Measurements from ENCODE around the gene SLC17A7.

Gene SLC17A7

DNA sequence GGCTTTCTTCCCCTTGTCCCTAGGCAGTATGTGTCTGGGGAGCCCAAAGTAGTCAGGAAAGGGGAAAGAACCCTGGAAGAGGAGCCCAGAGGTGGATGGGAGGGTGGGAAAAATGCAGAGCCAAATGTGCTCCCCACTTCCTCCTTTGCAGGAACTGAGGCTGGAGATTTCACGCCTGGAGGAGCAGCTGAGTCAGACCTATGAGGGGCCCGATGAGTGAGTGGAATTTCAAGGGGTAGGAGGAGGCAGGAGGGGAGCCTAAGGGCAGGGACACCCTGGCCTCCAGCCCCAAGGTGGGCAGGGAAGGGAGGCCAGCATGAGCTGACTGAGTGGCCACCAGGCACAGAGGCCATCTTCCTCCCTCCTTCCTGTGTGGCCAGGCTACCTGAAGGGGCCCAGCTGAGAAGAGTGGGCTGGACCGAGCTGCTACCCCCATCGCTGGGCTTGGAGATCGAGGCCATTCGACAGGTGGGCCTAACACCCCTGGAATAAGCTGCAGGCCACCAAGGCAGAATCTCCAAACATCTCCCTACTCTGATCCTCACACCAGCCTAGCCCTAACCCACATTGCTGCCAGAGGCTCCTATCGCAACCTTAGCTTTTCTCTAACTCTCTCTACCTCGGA is 32.4 kb downstream of the SLC17A7 start:
- DNase-seq (ENCODE audit: low read depth), result no peak

DNA sequence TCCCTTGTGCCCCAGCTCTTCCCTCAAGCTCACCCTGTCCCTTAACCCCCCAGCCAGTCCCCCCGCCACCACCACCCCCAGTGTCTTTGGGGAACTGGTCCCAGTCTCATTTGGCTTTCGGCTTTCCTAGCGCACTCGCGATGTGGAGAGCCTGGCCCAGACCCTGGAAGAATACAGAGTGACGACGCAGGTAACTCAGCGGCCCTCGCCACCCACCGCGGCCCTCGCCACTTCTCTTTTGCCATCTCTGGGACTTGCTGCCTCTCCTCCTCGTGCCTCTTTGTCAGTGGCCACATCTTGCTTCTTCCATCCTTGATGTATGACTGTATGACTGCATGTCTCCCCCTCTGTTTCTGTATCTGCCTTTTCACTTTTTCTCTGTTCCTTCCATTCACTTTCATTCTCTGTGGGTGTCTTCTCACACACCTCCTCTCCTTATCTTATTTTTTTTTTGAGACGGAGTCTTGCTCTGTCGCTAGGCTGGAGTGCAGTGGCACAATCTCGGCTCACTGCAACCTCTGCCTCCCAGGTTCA is 33.8 kb downstream of the SLC17A7 start:
- DNase-seq (ENCODE audit: low read depth), result no peak

DNA sequence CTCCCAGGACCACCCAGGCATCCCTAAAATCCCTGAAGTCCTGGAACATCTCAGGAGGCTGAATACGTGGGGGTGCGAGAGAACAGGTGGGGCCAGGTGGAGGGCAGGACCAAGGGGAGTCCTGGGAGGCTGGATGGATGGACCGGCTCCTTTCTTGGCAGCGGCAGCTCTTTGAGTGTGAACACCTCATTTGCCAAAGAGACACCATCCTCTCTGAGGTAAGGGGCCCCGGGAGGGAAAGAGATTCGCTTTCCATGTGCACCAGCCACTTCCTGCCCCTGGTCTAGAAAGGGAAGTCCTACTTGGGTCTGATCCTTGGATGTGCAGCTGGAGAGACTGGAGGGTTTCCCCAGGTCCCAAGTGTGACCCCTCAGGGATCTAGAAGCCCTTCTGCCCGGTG is 34.2 kb downstream of the SLC17A7 start:
- DNase-seq (ENCODE audit: low read depth), result no peak

DNA sequence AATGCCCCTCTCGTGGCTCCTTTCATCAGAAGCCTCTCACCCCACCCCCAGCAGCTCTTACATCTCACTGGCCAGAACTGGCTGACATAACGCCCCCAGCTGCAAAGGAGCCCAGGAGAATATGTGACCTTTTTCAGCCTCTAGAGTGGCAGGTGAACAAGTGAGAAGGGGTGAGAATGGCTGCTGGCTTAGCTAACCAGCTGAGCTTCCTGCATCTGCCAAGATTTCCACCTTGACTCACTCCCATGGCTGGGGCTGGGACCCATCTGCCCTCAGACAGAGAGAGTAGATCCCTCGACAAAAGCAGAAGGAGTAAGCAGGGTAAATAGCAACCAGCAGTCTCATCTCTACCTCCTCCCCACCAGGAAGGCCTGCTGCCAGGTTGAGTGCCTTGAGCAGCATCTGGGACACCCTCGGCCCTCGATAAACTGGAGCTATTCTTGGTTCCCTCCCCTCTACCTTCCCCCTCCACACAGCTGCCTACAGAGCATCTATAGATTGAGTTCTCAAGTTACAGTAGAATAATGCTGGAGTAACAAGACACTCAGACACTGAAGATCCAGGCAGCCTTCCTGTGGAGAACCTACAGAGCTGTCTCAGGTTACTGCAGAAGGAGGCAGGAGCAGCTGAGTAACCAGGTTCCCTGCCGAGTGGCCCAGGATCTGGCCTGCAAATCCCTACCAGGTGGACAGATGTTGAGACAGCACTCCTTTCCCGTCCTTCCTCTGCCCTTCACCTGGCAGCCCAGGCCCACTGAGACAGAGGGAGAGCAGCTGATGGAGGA is 37.7 kb downstream of the SLC17A7 start:
- DNase-seq (ENCODE audit: low read depth), result no peak

DNA sequence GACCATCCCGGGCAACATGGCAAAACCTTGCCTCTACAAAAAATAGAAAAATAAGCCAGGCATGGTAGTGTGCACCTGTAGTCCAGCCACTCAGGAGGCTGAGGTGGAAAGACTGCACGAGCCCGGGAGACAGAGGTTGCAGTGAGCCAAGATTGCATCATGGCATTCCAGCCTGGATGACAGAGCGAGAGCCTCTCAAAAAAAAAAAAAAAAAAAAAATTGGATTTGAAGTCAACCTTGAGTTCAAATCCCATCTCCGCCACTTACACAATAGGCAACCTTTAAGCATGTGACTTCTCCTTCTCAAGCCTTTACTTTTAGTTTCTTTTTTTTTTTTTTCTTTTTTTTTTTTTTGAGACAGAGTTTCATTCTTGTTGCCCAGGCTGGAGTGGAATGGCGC is 41.3 kb downstream of the SLC17A7 start:
- no peak for DNase-seq (ENCODE audit: low read depth)

DNA sequence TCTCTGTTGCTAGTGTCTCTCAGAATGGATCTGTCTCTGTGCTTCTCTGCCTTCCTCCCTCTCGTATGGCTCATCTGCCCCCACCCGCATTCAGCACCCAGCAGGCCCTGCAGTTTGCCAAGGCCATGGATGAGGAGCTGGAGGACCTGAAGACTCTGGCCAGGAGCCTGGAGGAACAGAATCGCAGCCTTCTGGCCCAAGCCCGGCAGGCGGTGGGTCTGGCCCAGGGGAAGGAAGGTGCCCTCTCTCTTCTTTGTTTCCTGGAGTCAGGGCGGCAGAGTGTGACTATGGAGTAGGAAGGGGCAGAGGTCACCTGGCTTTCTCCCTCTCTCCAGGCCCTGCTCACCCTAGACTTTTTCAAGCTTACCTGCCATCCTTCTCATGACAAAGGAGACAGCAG is 42.4 kb downstream of the SLC17A7 start:
- no peak for DNase-seq (ENCODE audit: low read depth)

DNA sequence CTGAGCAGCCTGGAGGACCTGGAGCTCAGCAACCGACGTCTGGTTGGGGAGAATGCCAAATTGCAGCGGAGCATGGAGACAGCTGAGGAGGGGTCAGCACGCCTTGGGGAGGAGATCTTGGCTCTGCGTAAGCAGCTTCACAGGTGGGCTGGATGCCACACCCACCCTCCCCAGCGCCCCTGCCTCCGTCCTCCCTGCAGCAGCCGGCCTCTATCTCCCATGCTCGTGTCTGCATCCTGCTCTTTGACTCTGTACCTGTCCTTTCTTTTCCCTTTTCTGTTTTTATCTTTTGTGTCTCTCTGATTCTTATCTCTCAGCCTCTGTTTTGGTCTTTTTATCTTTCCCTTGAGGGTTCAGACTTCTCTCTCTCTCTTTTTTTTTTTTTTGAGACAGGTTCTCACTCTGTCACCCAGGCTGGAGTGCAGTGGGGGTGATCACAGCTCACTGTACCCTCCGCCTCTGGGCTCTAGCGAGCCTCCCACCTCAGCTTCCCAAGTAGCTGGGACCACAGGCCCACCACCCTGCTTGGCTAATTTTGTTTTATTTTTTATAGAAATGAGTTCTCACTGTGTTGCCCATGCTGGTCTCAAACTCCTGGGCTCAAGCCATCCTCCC is 43.2 kb downstream of the SLC17A7 start:
- DNase-seq (ENCODE audit: low read depth), result no peak

DNA sequence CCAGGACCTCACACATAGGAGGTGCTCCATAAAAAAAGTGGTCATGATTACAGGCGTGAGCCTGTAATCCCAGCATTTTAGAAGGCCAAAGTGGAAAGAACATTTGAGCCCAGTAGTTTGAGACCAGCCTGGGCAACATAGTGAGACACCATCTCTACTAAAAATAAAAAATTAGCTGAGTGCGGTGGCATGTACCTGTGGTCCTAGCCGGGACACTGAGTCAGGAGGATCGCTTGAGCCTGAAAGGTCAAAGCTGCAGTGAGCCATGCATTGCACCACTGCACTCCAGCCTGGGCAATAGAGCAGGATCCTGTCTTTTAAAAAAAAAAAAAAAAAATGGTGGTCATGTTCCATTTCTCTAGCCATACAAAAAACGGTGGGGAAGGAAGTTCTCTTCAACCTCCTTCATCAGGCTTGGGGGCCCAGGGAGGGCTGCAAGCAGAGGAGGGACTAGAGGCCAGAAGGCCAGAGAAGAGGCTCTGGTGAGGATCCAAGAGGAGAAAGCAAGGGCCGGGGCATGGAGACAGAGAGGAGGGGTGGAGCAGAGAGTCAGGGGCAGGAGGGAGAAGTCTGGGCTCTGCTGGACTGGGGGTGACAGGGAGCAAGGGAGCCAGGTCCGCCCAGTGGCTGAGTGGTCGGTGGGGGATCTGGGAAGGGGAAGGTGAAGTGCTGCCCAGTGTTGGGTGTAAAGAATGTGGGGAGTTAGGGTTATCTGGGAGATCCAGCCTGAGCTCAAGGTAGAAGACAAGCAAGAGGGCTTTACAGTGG is 44.4 kb downstream of the SLC17A7 start:
- no peak for DNase-seq (ENCODE audit: low read depth)

DNA sequence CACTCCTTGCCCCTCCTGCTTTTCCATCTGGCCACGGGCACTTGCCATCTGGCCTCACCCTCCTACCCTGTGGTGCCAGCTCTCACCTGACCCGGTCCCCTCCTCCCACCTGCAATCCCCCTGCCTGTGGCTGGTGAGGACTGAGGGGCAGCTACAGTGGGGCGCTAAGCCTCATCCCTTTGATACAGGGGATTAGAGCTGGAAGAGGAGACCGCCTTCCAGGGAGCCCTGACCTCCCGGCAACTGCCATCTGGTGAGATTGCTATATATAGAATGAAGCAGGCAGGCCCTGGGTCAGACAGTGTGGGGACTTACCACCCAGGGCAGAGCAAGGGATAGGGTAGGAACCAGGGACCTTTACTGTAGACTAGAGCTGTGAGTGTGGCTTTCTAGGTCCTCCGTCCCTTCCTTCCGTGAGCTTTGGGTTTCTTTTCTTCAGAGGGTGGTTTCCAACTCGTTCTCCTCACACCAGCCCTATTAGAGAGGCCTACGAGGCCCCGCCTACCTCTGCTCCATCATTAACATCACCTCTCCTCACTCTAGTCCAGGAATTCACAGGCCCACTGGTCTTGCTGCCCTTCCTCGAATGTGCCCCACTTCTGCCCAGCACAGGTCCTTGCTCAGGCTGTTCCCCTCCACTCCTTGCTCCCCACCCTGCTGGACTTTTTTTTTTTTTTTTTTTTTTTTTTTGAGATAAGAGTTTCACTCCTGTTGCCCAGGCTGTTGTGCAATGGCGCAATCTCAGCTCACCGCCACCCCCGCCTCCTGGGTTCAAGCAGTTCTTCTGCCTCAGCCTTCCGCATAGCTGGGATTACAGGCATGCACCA is 45.5 kb downstream of the SLC17A7 start:
- no peak for DNase-seq (ENCODE audit: low read depth)

DNA sequence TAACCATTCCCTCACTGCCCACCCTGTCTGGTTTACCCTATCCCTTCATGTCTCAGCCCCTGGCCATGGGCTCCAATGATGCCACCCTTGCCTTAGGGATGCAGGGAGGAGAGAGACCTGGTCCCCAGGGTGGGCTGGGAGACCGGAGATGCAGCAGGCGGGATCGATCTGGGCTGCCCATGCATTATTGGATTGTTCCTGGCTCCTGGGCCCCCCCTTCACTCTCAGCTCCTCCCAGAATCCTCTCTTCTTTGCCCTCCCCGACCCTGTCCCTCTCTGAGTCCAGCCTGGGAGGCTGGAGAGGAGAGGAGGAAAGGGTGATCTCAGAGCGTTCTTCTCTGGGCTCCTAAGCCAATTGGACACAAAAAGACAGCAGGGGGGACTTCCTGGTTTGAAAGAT is 47.4 kb downstream of the SLC17A7 start:
- no peak for DNase-seq (ENCODE audit: low read depth)

DNA sequence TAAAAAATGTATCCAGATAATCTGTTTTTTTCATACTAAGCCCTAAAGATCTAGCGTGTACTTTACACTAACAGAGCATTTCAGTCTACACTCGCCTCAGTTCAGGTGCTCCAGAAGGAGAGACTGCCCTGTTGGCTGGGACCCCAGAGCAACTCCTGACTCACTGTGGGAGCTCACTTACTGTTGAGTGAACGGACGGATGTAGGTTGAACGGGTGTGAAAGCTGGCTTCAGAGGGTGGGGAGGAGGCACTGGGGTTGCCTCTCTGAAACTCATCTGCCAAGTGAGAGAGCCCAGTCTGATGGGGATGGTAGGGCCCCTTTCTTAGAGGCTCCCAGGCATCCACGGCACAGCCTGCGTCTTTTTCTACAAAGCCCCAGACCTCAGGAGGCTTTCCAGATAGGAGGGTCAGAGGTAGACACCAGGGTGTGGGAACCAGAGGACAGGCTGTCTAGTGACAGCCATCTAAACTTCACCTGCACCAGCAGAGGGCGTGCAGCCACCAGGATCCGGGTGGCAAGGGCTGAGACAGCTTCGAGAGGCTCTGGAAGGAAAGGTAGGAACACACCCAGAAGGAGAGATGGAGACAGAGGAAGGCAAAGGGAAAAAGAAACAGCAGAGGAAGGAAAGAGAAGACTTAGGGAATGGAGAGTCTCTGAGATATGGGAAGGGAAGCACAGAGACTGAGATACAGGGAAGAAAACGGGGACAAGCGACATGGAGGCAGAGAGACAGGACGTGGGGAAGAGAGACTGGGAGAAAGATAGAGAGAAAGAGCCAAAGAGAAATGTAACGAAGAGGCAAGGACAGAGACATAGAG is 49.5 kb downstream of the SLC17A7 start:
- peak; percentile 40 for DNase-seq (ENCODE audit: low read depth)

DNA sequence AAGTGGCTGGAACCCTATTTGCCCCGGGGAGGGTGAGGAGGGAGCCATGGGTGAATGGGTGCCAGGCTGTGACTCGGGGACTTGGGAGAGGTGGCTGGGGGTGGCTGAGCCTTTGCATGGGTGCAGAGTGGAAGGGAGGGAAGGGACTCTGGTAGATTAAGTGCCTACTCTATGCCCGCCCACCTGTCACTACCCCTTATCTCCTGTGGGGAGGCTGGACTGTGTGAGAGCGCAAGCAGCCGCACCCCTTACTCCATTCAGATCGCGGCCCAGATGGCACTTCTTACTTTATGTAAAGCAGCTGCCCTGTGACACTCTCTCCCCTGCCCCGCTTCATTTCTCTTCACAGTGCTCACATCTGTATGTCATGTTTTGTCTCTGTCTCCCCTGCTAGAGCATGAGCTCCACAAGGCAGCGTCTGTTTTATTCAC is 50.4 kb downstream of the SLC17A7 start:
- DNase-seq (ENCODE audit: low read depth), result no peak

DNA sequence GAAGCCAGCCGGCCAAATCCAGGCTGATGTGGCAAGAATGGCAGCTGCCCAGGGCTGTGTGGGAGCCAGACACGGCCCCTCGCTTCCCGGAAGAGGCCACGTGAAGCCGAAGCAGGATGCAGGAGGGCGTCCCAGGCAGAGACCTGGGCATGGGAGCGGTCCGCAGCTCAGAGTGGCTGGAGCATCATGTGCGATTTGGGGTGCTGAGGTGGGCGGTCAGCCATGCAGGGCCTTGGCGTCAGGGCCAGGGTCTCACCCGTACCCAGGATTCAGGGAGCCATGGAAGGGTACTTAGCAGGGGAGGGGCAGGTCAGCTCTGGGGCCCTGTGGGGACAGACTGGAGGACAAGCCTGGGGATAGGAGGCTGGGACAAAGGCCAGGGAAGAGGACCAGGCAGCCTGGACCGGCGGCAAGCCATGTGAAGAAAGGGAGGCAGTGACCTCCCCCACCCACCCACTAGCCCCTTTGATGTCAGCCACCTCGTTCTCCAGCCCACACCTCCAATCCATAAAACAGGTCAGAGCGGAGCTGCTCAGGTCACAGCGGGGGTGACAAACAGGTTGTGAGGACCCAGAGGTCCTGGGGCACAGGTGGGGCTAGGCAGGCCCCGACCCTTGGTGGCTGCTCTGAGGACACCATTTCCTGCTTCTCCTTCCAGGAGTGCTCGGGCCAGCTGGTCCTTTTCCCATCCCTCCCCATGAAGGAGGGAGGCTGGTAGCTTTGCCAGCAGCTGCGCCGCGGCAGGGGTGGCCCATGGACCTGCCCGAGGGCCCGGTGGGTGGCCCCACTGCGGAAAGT is 51.0 kb downstream of the SLC17A7 start:
- DNase-seq (ENCODE audit: low read depth), result no peak

DNA sequence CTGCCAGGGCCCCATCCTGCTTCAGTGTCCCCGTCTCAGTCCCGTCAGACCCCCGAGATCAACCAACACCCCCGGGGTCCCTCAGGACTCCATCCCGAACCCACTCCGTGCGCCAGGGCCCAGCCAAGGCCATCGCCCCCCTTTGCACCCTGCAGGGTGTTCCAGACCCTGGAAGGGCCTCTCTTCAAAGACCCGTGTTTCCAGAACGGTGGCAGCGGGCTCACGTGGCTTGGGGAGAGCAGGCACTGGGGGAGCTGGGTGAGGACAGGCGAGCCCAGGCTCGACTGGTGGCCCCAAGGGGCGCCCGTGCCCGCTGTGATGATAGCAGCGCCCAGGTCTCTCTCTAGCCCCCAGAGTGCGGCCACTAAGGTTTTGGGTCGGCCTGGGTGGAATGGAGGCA is 51.9 kb downstream of the SLC17A7 start:
- DNase-seq (ENCODE audit: low read depth), result no peak

DNA sequence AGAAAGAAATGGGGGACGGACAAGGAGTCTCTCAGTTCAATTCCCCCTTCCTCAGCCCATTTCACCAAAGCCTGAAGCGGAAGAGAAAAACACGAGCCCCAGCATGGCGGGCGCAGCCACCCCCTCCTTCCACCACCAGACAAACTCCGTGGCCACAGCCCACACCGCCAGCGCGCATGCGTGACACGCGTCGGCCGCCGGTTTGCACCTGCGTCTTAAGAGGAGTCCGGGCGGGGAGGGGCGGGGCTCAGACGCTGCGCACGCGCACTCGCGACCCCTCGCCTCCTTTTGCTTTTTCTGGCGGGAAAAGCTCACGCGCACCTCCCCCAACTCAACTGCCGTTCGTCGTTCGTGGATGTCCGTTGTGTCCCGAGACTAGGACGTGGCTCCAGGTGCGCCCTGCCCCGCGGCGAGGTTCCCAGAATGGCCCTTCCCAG is 53.4 kb downstream of the SLC17A7 start, which contains the start of gene KASH5:
Gene KASH5, plus strand, starts transcription at position 314 of the 437 bp plus-strand sequence. CDS start 2,635 bp downstream, outside the sequence.
- DNase-seq (ENCODE audit: low read depth), result peak; percentile 4

DNA sequence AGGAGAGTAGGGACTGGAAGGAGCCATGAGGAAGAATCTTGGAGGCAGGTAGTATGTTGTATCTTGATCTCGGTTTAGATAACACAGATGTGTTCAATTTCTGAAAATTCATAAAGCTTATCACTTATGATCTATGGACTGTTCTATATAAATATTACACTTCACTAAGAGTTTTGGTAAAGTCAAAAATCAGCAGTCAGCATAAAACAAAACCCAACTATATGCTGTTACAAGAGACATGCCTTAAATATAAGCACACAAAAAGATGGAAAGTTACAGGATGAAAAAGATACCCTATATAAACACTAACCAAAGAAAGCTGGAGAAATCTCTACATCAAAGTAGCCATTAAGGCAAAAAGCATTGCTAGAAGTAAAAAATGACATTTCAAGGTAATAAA is 57.7 kb downstream of the SLC17A7 start:
- DNase-seq (ENCODE audit: low read depth), result no peak

DNA sequence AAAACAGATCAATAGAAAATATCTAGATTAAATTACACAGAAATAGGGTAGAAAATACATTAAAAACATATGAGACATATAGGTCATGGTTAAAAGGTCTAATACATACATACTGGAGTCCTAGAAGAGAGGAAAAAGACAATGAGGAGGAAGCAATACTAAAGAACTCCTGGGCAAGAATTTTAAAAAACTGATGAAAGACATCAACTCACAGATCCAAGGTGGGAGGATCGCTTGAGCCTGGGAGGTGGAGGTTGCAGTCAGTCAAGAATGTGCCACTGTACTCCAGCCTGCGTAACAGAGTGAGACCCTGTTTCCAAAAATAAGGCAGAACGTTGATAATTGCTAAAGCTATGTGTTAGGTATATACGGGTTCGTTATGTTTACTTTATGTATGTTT is 58.7 kb downstream of the SLC17A7 start:
- DNase-seq (ENCODE audit: low read depth), result no peak

DNA sequence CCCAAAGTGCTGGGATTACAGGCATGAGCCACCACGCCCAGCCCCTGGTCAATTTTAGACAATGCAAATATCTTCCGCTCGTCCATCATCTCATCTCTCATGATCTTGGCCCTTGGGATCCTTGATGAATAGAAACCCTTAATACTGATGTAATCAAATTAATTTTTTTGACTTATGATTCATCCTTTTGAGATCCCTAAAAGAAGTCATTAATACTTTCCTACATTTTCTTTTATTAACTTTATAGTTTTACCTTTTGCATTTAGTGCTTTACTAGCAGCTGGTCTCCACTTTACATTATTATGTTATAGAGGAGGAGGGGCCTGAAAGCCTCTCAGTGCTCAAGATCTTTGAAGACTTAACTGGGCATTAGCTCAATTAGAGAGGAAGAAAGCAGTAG is 60.9 kb downstream of the SLC17A7 start:
- no peak for DNase-seq (ENCODE audit: low read depth)

All from stromal cell of bone marrow (primary cell).